GM12878 (cell line): ENCODE data around the gene C22orf31. TPM values are rescaled to one million over a fixed set of nuclear protein-coding genes. Genes with fewer than 3 reads are reported as not detected.

ENCODE experiments used
- ATAC-seq: fragments of 200-7000 bp; cut with Tn5 transposase; 3 replicates; pipeline ENCODE4 v1.9.1; 2020; ENCODE audit warnings: mild to moderate bottlenecking, moderate library complexity
- BruUV-seq: library from RNA; stranded (reverse); fragments of 400-500 nt; replicated peaks from 2 replicates; lab custom pipeline; 2021; lab: Mats Ljungman, UMichigan
- CTCF ChIA-PET: fragments of 300-600 bp; sonication (Branson Sonifier 250); formaldehyde crosslinking; extraction: SDS; loops from one replicate; lab custom pipeline; 2021; ENCODE audit warnings: inconsistent platforms; lab: Yijun Ruan, JAX
- POLR2A ChIA-PET: fragments of 350-600 bp; formaldehyde crosslinking; extraction: SDS; loops from one replicate; lab custom pipeline; 2021; ENCODE audit warnings: inconsistent platforms; lab: Charles Lee
- RAD21 ChIA-PET: fragments of 300-600 bp; sonication (Branson Sonifier 250); formaldehyde crosslinking; loops from one replicate; lab custom pipeline; 2023; ENCODE audit warnings: antibody characterized with exemption; ENCODE audit not compliant: unreplicated experiment; lab: Charles Lee
- SMC1A ChIA-PET: fragments of 300-600 bp; sonication (Branson Sonifier 250); formaldehyde crosslinking; loops from one replicate; lab custom pipeline; 2023; ENCODE audit not compliant: unreplicated experiment, uncharacterized antibody; lab: Charles Lee
- DNase-seq: peaks from one replicate; pipeline ENCODE4 v3.0.0-alpha.2; 2011; ENCODE audit warnings: low read depth, low spot score
- FAIRE-seq: peaks from 3 replicates; lab custom pipeline; 2011; peaks lifted over from hg19 to GRCh38; lab: Jason Lieb, UNC
- H2AFZ ChIP-seq: 2 replicates; pipeline ENCODE4 v1.6.0; 2011; ENCODE audit warnings: low read depth, low read length, control low read depth; ENCODE audit not compliant: control insufficient read depth
- H3K27ac ChIP-seq: 2 replicates; pipeline ENCODE4 v1.5.1; 2011; ENCODE audit warnings: control low read depth; ENCODE audit not compliant: control insufficient read depth, insufficient read depth
- H3K27me3 ChIP-seq, 2 experiments: replicated peaks in 1 of 2; 2 replicates each; pipeline versions ENCODE4 v1.6.0 to v1.6.1; 2011; ENCODE audit warnings: low read length in 1 of 2; ENCODE audit not compliant: control insufficient read depth in 2 of 2, insufficient read depth in 2 of 2
- H3K36me3 ChIP-seq, 2 experiments: 2 replicates each; pipeline ENCODE4 v1.5.1; 2011; ENCODE audit warnings: low read length in 1 of 2; ENCODE audit not compliant: control insufficient read depth in 2 of 2, insufficient read depth in 2 of 2
- H3K4me1 ChIP-seq: 2 replicates; pipeline ENCODE4 v1.6.1; 2011; ENCODE audit warnings: mild to moderate bottlenecking, low read length, moderate library complexity, mixed read lengths; ENCODE audit not compliant: control insufficient read depth, insufficient read depth
- H3K4me2 ChIP-seq: 2 replicates; pipeline ENCODE4 v1.6.0; 2011; ENCODE audit warnings: control low read depth; ENCODE audit not compliant: control insufficient read depth, insufficient read depth
- H3K4me3 ChIP-seq: fragments of 200-600 bp; sonication (generic); 2 replicates; pipeline ENCODE4 v1.5.1; 2016
- H3K79me2 ChIP-seq: 2 replicates; pipeline ENCODE4 v1.6.0; 2011; ENCODE audit warnings: low read length; ENCODE audit not compliant: control insufficient read depth, insufficient read depth
- H3K9ac ChIP-seq: 2 replicates; pipeline ENCODE4 v1.8.0; 2011; ENCODE audit warnings: low read length, control low read depth, mixed read lengths; ENCODE audit not compliant: control insufficient read depth, insufficient read depth
- H3K9me3 ChIP-seq: replicated peaks from 3 replicates; pipeline ENCODE4 v1.5.1; 2011; ENCODE audit warnings: mild to moderate bottlenecking, low read length; ENCODE audit not compliant: control insufficient read depth, insufficient read depth
- H4K20me1 ChIP-seq: 2 replicates; pipeline ENCODE4 v1.6.0; 2011; ENCODE audit not compliant: control insufficient read depth, insufficient read depth
- BHLHE40 ChIP-seq, 2 experiments: fragments of 450-650 bp in 1 of 2; IDR thresholded peaks; 2 replicates each; pipeline ENCODE4 v1.6.1; 2011 to 2017; ENCODE audit warnings: low read depth in 2 of 2, borderline replicate concordance in 1 of 2, improper control_type of control experiment in 1 of 2, low read length in 1 of 2, mild to moderate bottlenecking in 1 of 2
- CREM ChIP-seq: IDR thresholded peaks from 2 replicates; pipeline ENCODE4 v1.6.1; 2014; ENCODE audit warnings: antibody characterized with exemption, low read depth
- HCFC1 ChIP-seq: fragments of 150-350 bp; IDR thresholded peaks from 2 replicates; pipeline ENCODE4 v1.6.1; 2014; ENCODE audit warnings: low read length
- LARP7 ChIP-seq: fragments of 450-650 bp; IDR thresholded peaks from 2 replicates; pipeline ENCODE4 v1.6.1; 2017; ENCODE audit warnings: mild to moderate bottlenecking
- PAX8 ChIP-seq: fragments of 450-650 bp; IDR thresholded peaks from 2 replicates; pipeline ENCODE4 v1.6.1; 2017; ENCODE audit warnings: mild to moderate bottlenecking, moderate library complexity
- POU2F2 ChIP-seq: IDR thresholded peaks from 3 replicates; pipeline ENCODE4 v1.6.1; 2011; ENCODE audit warnings: low read depth, mild to moderate bottlenecking, low read length, borderline replicate concordance
- RB1 ChIP-seq: fragments of 450-650 bp; formaldehyde crosslinking; IDR thresholded peaks from 2 replicates; pipeline ENCODE4 v1.6.1; 2017; ENCODE audit warnings: mild to moderate bottlenecking, borderline replicate concordance
- SMC3 ChIP-seq: IDR thresholded peaks from 2 replicates; pipeline ENCODE4 v1.6.1; 2011; ENCODE audit warnings: low read length, improper control_type of control experiment, borderline replicate concordance
- SPI1 ChIP-seq: IDR thresholded peaks from 2 replicates; pipeline ENCODE4 v1.6.1; 2011; ENCODE audit warnings: low read depth, mild to moderate bottlenecking, low read length, moderate library complexity, borderline replicate concordance; ENCODE audit not compliant: insufficient read depth
- WGBS: methylation state at CpG from one replicate; pipeline ENCODE4 v1.1.6; 2016; ENCODE audit warnings: low lambda C conversion rate; ENCODE audit not compliant: insufficient replicate concordance, insufficient coverage; ENCODE audit errors: missing lambda C conversion rate; 5-methylcytosine and 5-hydroxymethylcytosine counted together
- in situ Hi-C: fragments of 300-500 bp; cut with MboI; formaldehyde crosslinking; loops from 9 replicates; pipeline ENCODE4 v1.14.3; 2018; ENCODE audit warnings: mixed read lengths
- intact Hi-C: fragments of 100-400 bp; cut with micrococcal nuclease; formaldehyde crosslinking; loops from one replicate; pipeline ENCODE4 v1.14.2; 2022; ENCODE audit not compliant: unreplicated experiment
- polyA plus RNA-seq, 11 experiments: library from polyadenylated mRNA; depleted of rRNA in 4 of 11; unstranded in 6 of 11; stranded (reverse) in 5 of 11; fragments of >200 nt; fragmentation: Nextera tagmentation in 4 of 11; fragmentation: Illumina TruSeq in 1 of 11; extraction: Ambion mirVana in 4 of 11; extraction: Trizol in 1 of 11; gene quantifications; 1 replicate in 1 of 11; 2 replicates in 10 of 11; pipeline versions ENCODE4 v1.2.1 to v1.2.3, GENCODE V29; 2011 to 2016; ENCODE audit warnings: inconsistent platforms in 2 of 11, missing spikeins in 2 of 11, low read depth in 1 of 11
- total RNA-seq, 4 experiments: library from RNA; depleted of rRNA in 3 of 4; stranded (reverse); fragments of >200 nt in 3 of 4; fragmentation: Illumina TruSeq in 1 of 4; extraction: Trizol in 1 of 4; gene quantifications; 2 replicates each; pipeline versions ENCODE4 v1.2.1 to v1.2.3, GENCODE V29; 2013 to 2021
- TF ChIP-seq, protein P1 (sequence below): fragments of 450-650 bp; IDR thresholded peaks from 2 replicates; pipeline ENCODE4 v1.6.1; 2016; ENCODE audit warnings: mild to moderate bottlenecking
- TF ChIP-seq, protein P2 (sequence below): fragments of 450-650 bp; IDR thresholded peaks from 2 replicates; pipeline ENCODE4 v1.6.1; 2017; ENCODE audit warnings: low read depth, mild to moderate bottlenecking, moderate library complexity
- TF ChIP-seq, protein P3 (sequence below): fragments of 450-650 bp; IDR thresholded peaks from 2 replicates; pipeline ENCODE4 v1.6.1; 2017; ENCODE audit warnings: mild to moderate bottlenecking, moderate library complexity
- TF ChIP-seq, protein P4 (sequence below): IDR thresholded peaks from 2 replicates; pipeline ENCODE4 v1.6.1; 2011; ENCODE audit warnings: borderline replicate concordance, low read depth, mild to moderate bottlenecking, moderate library complexity, mixed read lengths, low read length; ENCODE audit not compliant: insufficient read depth; ENCODE audit errors: extremely low read length
- TF ChIP-seq, protein P5 (sequence below): IDR thresholded peaks from 2 replicates; pipeline ENCODE4 v1.6.1; 2012; ENCODE audit warnings: low read depth, low read length, improper control_type of control experiment

C22orf31 gene
- total and polyA plus RNA-seq, 10 of the 15 experiments (the other 5 are each of a cell fraction or from before 2014, with no cell fraction given), result not detected

DNA sequence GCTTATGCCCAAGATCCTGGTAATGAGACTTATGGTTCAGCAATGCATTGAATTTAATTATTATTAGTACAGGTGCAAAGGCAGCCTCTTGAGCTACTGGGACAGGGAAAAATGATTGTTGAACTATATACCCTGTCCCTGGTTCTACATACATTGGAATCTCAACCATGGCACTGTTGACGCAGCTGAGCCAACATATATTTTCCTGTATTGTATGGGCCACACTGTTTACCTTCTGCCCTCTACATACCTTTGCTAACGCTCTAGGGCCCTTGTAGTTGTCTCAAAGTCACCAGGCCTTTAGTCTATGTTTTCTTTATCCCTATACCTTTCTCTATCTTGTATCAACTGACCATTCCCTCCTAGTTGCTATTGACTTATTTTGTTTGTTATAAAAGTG, 33.8 kb upstream of the C22orf31 start:
- SMC1A ChIA-PET, result interaction anchor here (1.2 to 1.9 kb wide), 4 partner anchors 11 to 52 kb away, joined by 3 to 5 read pairs (median 4); no protein-coding TSS in a partner anchor
- CTCF ChIA-PET, result interaction anchor here (0.8 to 1.6 kb wide), 2 partner anchors 14 to 17 kb away, joined by 3 to 4 read pairs; no protein-coding TSS in a partner anchor
- no peak overlapping the region for H2AFZ ChIP-seq
- TF ChIP-seq POU2F2, result no peak
- TF ChIP-seq SMC3, result no peak
- no peak for TF ChIP-seq HCFC1
- TF ChIP-seq, protein P1, sequence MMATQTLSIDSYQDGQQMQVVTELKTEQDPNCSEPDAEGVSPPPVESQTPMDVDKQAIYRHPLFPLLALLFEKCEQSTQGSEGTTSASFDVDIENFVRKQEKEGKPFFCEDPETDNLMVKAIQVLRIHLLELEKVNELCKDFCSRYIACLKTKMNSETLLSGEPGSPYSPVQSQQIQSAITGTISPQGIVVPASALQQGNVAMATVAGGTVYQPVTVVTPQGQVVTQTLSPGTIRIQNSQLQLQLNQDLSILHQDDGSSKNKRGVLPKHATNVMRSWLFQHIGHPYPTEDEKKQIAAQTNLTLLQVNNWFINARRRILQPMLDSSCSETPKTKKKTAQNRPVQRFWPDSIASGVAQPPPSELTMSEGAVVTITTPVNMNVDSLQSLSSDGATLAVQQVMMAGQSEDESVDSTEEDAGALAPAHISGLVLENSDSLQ, result no peak
- no peak for TF ChIP-seq CREM
- no peak for TF ChIP-seq RB1
- no peak for TF ChIP-seq SPI1
- no peak for TF ChIP-seq BHLHE40 (IDR thresholded peaks at IDR 0.05; ENCODE audit: borderline replicate concordance in 1 of 2, low read depth in 2 of 2, low read length in 1 of 2)
- TF ChIP-seq, protein P2, sequence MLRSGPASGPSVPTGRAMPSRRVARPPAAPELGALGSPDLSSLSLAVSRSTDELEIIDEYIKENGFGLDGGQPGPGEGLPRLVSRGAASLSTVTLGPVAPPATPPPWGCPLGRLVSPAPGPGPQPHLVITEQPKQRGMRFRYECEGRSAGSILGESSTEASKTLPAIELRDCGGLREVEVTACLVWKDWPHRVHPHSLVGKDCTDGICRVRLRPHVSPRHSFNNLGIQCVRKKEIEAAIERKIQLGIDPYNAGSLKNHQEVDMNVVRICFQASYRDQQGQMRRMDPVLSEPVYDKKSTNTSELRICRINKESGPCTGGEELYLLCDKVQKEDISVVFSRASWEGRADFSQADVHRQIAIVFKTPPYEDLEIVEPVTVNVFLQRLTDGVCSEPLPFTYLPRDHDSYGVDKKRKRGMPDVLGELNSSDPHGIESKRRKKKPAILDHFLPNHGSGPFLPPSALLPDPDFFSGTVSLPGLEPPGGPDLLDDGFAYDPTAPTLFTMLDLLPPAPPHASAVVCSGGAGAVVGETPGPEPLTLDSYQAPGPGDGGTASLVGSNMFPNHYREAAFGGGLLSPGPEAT, result no peak
- TF ChIP-seq, protein P3, sequence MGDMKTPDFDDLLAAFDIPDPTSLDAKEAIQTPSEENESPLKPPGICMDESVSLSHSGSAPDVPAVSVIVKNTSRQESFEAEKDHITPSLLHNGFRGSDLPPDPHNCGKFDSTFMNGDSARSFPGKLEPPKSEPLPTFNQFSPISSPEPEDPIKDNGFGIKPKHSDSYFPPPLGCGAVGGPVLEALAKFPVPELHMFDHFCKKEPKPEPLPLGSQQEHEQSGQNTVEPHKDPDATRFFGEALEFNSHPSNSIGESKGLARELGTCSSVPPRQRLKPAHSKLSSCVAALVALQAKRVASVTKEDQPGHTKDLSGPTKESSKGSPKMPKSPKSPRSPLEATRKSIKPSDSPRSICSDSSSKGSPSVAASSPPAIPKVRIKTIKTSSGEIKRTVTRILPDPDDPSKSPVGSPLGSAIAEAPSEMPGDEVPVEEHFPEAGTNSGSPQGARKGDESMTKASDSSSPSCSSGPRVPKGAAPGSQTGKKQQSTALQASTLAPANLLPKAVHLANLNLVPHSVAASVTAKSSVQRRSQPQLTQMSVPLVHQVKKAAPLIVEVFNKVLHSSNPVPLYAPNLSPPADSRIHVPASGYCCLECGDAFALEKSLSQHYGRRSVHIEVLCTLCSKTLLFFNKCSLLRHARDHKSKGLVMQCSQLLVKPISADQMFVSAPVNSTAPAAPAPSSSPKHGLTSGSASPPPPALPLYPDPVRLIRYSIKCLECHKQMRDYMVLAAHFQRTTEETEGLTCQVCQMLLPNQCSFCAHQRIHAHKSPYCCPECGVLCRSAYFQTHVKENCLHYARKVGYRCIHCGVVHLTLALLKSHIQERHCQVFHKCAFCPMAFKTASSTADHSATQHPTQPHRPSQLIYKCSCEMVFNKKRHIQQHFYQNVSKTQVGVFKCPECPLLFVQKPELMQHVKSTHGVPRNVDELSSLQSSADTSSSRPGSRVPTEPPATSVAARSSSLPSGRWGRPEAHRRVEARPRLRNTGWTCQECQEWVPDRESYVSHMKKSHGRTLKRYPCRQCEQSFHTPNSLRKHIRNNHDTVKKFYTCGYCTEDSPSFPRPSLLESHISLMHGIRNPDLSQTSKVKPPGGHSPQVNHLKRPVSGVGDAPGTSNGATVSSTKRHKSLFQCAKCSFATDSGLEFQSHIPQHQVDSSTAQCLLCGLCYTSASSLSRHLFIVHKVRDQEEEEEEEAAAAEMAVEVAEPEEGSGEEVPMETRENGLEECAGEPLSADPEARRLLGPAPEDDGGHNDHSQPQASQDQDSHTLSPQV, result no peak
- TF ChIP-seq, protein P4, sequence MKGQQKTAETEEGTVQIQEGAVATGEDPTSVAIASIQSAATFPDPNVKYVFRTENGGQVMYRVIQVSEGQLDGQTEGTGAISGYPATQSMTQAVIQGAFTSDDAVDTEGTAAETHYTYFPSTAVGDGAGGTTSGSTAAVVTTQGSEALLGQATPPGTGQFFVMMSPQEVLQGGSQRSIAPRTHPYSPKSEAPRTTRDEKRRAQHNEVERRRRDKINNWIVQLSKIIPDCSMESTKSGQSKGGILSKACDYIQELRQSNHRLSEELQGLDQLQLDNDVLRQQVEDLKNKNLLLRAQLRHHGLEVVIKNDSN, result no peak
- TF ChIP-seq LARP7, result no peak
- TF ChIP-seq PAX8, result no peak
- TF ChIP-seq, protein P5, sequence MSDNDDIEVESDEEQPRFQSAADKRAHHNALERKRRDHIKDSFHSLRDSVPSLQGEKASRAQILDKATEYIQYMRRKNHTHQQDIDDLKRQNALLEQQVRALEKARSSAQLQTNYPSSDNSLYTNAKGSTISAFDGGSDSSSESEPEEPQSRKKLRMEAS, result no peak
- H4K20me1 ChIP-seq, result no peaks in the 10 kb centered on the region
- BruUV-seq, result no TSS peak
- DNase-seq, result no peak
- no peaks in the 10 kb centered on the region for H3K9me3 ChIP-seq
- intact Hi-C loops, result no loop called here
- no peak for ATAC-seq
- H3K4me3 ChIP-seq, result no peak overlapping the region
- no peak overlapping the region for H3K27ac ChIP-seq
- H3K4me2 ChIP-seq, result no peak overlapping the region
- H3K36me3 ChIP-seq, result no peaks in the 10 kb centered on the region
- in situ Hi-C loops, result no loop called here
- H3K27me3 ChIP-seq, result no peaks in the 10 kb centered on the region
- RAD21 ChIA-PET, result interaction anchor here (0.6 to 1.4 kb wide), 2 partner anchors 58 to 130 kb away, joined by 4 read pairs; no protein-coding TSS in a partner anchor
- FAIRE-seq, result no peak
- no peak overlapping the region for H3K9ac ChIP-seq
- WGBS, result 45% methylated on average over 2 of the region's 2 CpGs
- no peaks in the 10 kb centered on the region for H3K79me2 ChIP-seq
- POLR2A ChIA-PET, result no interaction called here
- no peaks in the 10 kb centered on the region for H3K4me1 ChIP-seq
